HepG2 (cell line): Measurements from ENCODE around the gene GATA1. TPM values are rescaled to one million over a fixed set of nuclear protein-coding genes. Genes with fewer than 3 reads are reported as not detected.

ENCODE experiments used
- ATAC-seq: fragments of 200-7000 bp; cut with Tn5 transposase; 3 replicates; pipeline ENCODE4 v1.9.1; 2020; ENCODE audit warnings: mild to moderate bottlenecking, moderate library complexity
- BruUV-seq: library from RNA; stranded (reverse); fragments of 400-500 nt; replicated peaks from 2 replicates; lab custom pipeline; 2021; lab: Mats Ljungman, UMichigan
- CTCF ChIA-PET: fragments of 300-600 bp; formaldehyde crosslinking; extraction: SDS; loops from one replicate; lab custom pipeline; 2021; ENCODE audit warnings: low total read pairs, inconsistent platforms, low intra/inter-chr PET ratio; lab: Yijun Ruan, JAX
- POLR2A ChIA-PET: fragments of 350-600 bp; sonication (Branson Sonifier 250); formaldehyde crosslinking; loops from one replicate; lab custom pipeline; 2020; ENCODE audit warnings: antibody characterized with exemption, inconsistent platforms; lab: Yijun Ruan, JAX
- DNase-seq: peaks from one replicate; pipeline ENCODE4 v3.0.0-alpha.2; 2015; ENCODE audit warnings: low spot score
- FAIRE-seq: peaks from 3 replicates; lab custom pipeline; 2011; peaks lifted over from hg19 to GRCh38; lab: Jason Lieb, UNC
- H2AFZ ChIP-seq: one replicate; pipeline ENCODE4 v1.6.1; 2011; ENCODE audit warnings: low read length, inconsistent platforms
- H3K27ac ChIP-seq: fragments of 300-600 bp; 3 replicates; pipeline ENCODE4 v1.8.0; 2011; ENCODE audit warnings: mixed run types, mild to moderate bottlenecking, mixed read lengths, low read length, inconsistent platforms; ENCODE audit not compliant: insufficient read depth; ENCODE audit errors: extremely low read length
- H3K27me3 ChIP-seq, 2 experiments: fragments of 200-600 bp in 1 of 2; 2 replicates in 1 of 2; 3 replicates in 1 of 2; pipeline versions ENCODE4 v1.6.0 to v1.8.0; 2011; ENCODE audit warnings: low read length in 2 of 2, mild to moderate bottlenecking in 2 of 2, moderate library complexity in 2 of 2, inconsistent platforms in 1 of 2; ENCODE audit not compliant: insufficient read depth in 2 of 2, control insufficient read depth in 1 of 2
- H3K36me3 ChIP-seq, 2 experiments: fragments of 200-600 bp in 1 of 2; replicated peaks in 1 of 2; 2 replicates in 1 of 2; 3 replicates in 1 of 2; pipeline versions ENCODE4 v1.5.1 to v1.8.0; 2011; ENCODE audit warnings: low read length in 2 of 2, inconsistent platforms in 1 of 2; ENCODE audit not compliant: insufficient read depth in 2 of 2, control insufficient read depth in 1 of 2
- H3K4me1 ChIP-seq: 2 replicates; pipeline ENCODE4 v1.5.1; 2012; ENCODE audit warnings: low read length, inconsistent platforms; ENCODE audit not compliant: insufficient read depth
- H3K4me2 ChIP-seq: 2 replicates; pipeline ENCODE4 v1.6.0; 2011; ENCODE audit warnings: low read depth, low read length, inconsistent platforms
- H3K4me3 ChIP-seq, 3 experiments: fragments of 200-600 bp in 1 of 3; sonication (generic), shearing (Covaris generic) in 1 of 3; replicated peaks in 1 of 3; 2 replicates each; pipeline ENCODE4 v1.5.1; 2011 to 2016; ENCODE audit warnings: low read length in 3 of 3, inconsistent platforms in 2 of 3, low read depth in 2 of 3, mild to moderate bottlenecking in 2 of 3, control low read depth in 1 of 3, mixed read lengths in 1 of 3; ENCODE audit not compliant: insufficient read depth in 1 of 3
- H3K79me2 ChIP-seq: one replicate; pipeline ENCODE4 v1.6.1; 2011; ENCODE audit warnings: low read length, inconsistent platforms; ENCODE audit not compliant: insufficient read depth
- H3K9ac ChIP-seq: 2 replicates; pipeline ENCODE4 v1.6.0; 2011; ENCODE audit warnings: mild to moderate bottlenecking, low read depth, low read length, inconsistent platforms; ENCODE audit not compliant: insufficient read depth
- H3K9me3 ChIP-seq: 2 replicates; pipeline ENCODE4 v1.5.1; 2012; ENCODE audit warnings: mild to moderate bottlenecking, low read length
- H4K20me1 ChIP-seq: 2 replicates; pipeline ENCODE4 v1.6.0; 2011; ENCODE audit warnings: inconsistent platforms, mild to moderate bottlenecking, low read length, moderate library complexity; ENCODE audit not compliant: insufficient read depth
- ATF7 ChIP-seq, 2 experiments: fragments of 450-650 bp in 1 of 2; sonication (generic) in 1 of 2; formaldehyde crosslinking in 1 of 2; IDR thresholded peaks; 2 replicates each; pipeline versions ENCODE4 v1.4.0 to v1.6.1; 2016 to 2020; ENCODE audit warnings: antibody characterized with exemption in 1 of 2, mild to moderate bottlenecking in 1 of 2, missing genetic modification reagents in 1 of 2
- EP300 ChIP-seq, 3 experiments: sonication (generic) in 1 of 3; formaldehyde crosslinking in 1 of 3; IDR thresholded peaks; 2 replicates each; pipeline versions ENCODE4 v1.5.1 to v1.6.1; 2011 to 2020; ENCODE audit warnings: low read depth in 2 of 3, low read length in 2 of 3, borderline replicate concordance in 1 of 3, improper control_type of control experiment in 1 of 3, mild to moderate bottlenecking in 1 of 3, missing genetic modification reagents in 1 of 3, moderate library complexity in 1 of 3
- MIER2 ChIP-seq: IDR thresholded peaks from 2 replicates; pipeline ENCODE4 v1.6.1; 2016; ENCODE audit warnings: missing biosample characterization, missing genetic modification reagents
- NR2F1 ChIP-seq, 2 experiments: fragments of 450-650 bp in 1 of 2; formaldehyde crosslinking in 1 of 2; IDR thresholded peaks; 2 replicates each; pipeline versions ENCODE4 v1.5.0 to v1.6.1; 2016 to 2020; ENCODE audit warnings: mild to moderate bottlenecking in 1 of 2, missing compliant biosample characterization in 1 of 2, missing genetic modification reagents in 1 of 2, moderate library complexity in 1 of 2
- NR2F6 ChIP-seq, 2 experiments: IDR thresholded peaks; 2 replicates each; pipeline ENCODE4 v1.6.1; 2016; ENCODE audit warnings: antibody characterized with exemption in 1 of 2, mild to moderate bottlenecking in 1 of 2
- PAX8 ChIP-seq: sonication (generic); formaldehyde crosslinking; IDR thresholded peaks from 2 replicates; pipeline ENCODE4 v1.8.0; 2022; ENCODE audit warnings: mild to moderate bottlenecking, missing genetic modification reagents, borderline replicate concordance
- RARG ChIP-seq: sonication (generic); formaldehyde crosslinking; IDR thresholded peaks from 2 replicates; pipeline ENCODE4 v1.4.0; 2020; ENCODE audit warnings: low read depth, mild to moderate bottlenecking, missing genetic modification reagents
- RXRB ChIP-seq: IDR thresholded peaks from 2 replicates; pipeline ENCODE4 v1.6.1; 2016; ENCODE audit warnings: borderline replicate concordance, missing genetic modification reagents, missing compliant biosample characterization
- SSRP1 ChIP-seq: IDR thresholded peaks from 2 replicates; pipeline ENCODE4 v1.6.1; 2016; ENCODE audit warnings: control low read depth
- STAG1 ChIP-seq: sonication (generic); formaldehyde crosslinking; IDR thresholded peaks from 2 replicates; pipeline ENCODE4 v1.4.0; 2020; ENCODE audit warnings: missing genetic modification reagents
- TEAD3 ChIP-seq: optimal IDR thresholded peaks from 2 replicates; pipeline ENCODE3; 2016; ENCODE audit warnings: borderline replicate concordance
- ZFP82 ChIP-seq: sonication (generic); formaldehyde crosslinking; IDR thresholded peaks from 2 replicates; pipeline ENCODE4 v1.5.1; 2020; ENCODE audit warnings: mild to moderate bottlenecking, missing genetic modification reagents, borderline replicate concordance
- ZNF225 ChIP-seq: sonication (generic); formaldehyde crosslinking; IDR thresholded peaks from 2 replicates; pipeline ENCODE4 v1.4.0; 2020; ENCODE audit warnings: mild to moderate bottlenecking, missing genetic modification reagents
- ZNF354B ChIP-seq: sonication (generic); formaldehyde crosslinking; IDR thresholded peaks from 2 replicates; pipeline ENCODE4 v1.8.0; 2022; ENCODE audit warnings: mild to moderate bottlenecking, missing genetic modification reagents
- ZNF850 ChIP-seq: sonication (generic); formaldehyde crosslinking; conservative IDR thresholded peaks from 2 replicates; pipeline ENCODE4 v1.9.0; 2021; ENCODE audit warnings: mild to moderate bottlenecking, missing genetic modification reagents
- WGBS: methylation state at CpG from one replicate; pipeline ENCODE4 v1.1.6; 2017; ENCODE audit warnings: low lambda C conversion rate; 5-methylcytosine and 5-hydroxymethylcytosine counted together
- in situ Hi-C: cut with HindIII; loops from 2 replicates; pipeline ENCODE4 v1.10.0; 2017; ENCODE audit warnings: low pct_unique_long_range_greater_than_20kb; ENCODE audit not compliant: extremely low pct_ligation_motif_present
- intact Hi-C: fragments of 100-400 bp; cut with micrococcal nuclease; formaldehyde crosslinking; loops from one replicate; pipeline ENCODE4 v1.10.0; 2022; ENCODE audit not compliant: unreplicated experiment
- polyA plus RNA-seq, 8 experiments: library from polyadenylated mRNA; depleted of rRNA in 3 of 8; stranded (reverse) in 7 of 8; unstranded in 1 of 8; fragments of >200 nt; fragmentation: Illumina TruSeq in 4 of 8; extraction: Trizol in 4 of 8; gene quantifications; 2 replicates each; pipeline versions ENCODE4 v1.2.1 to v1.2.3, GENCODE V29; 2011 to 2016; ENCODE audit warnings: low read depth in 4 of 8, missing spikeins in 1 of 8, mixed read lengths in 1 of 8; ENCODE audit not compliant: insufficient read depth in 1 of 8
- total RNA-seq, 5 experiments: library from RNA; depleted of rRNA; stranded (reverse); fragments of >200 nt; fragmentation: Illumina TruSeq; extraction: Trizol; gene quantifications; 2 replicates each; pipeline ENCODE4 v1.2.3, GENCODE V29; 2016; ENCODE audit warnings: low read depth in 1 of 5
- TF ChIP-seq, protein P1 (sequence below): sonication (generic); formaldehyde crosslinking; conservative IDR thresholded peaks from 2 replicates; pipeline ENCODE4 v1.8.0; 2022; ENCODE audit warnings: missing genetic modification reagents
- TF ChIP-seq, protein P2 (sequence below), 2 experiments: sonication (generic) in 1 of 2; formaldehyde crosslinking in 1 of 2; IDR thresholded peaks; 2 replicates each; pipeline versions ENCODE4 v1.5.1 to v1.6.1; 2011 to 2020; ENCODE audit warnings: borderline replicate concordance in 1 of 2, low read depth in 1 of 2, low read length in 1 of 2, mild to moderate bottlenecking in 1 of 2, missing genetic modification reagents in 1 of 2, moderate library complexity in 1 of 2
- TF ChIP-seq, protein P3 (sequence below): sonication (generic); formaldehyde crosslinking; IDR thresholded peaks from 2 replicates; pipeline ENCODE4 v1.5.0; 2020; ENCODE audit warnings: mild to moderate bottlenecking, missing genetic modification reagents

GATA1 gene
- total and polyA plus RNA-seq, 2 of the 13 experiments (the other 11 are each of a cell fraction or from before 2014, with no cell fraction given) = 0.13 TPM; not detected in 1

DNA sequence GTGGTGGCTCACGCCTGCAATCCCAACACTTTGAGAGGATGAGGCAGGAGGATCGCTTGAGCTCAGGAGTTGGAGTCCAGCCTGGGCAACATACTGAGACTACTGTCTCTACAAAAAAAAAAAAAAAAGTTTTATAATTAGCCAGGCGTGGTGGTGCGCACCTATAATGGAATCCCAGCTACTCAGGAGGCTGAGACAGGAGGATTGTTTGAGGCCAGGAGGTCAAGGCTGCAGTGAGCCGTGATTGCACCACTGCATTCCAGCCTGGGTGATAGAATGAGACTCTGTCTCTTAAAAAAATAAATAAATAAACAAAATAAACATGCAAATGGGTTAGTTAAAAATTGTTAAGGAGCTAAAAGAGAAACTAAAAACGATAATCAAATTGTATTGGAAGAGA, 17.2 kb upstream of the GATA1 start:
- WGBS = 26% methylated on average over 6 of the region's 6 CpGs
- CTCF ChIA-PET = no interaction called here
- FAIRE-seq = peak; percentile 21
- H3K4me2 ChIP-seq = 0 out of 2 replicates have a peak overlapping the region, but pooled peaks have one; percentile 12
- H3K9ac ChIP-seq = no peak overlapping the region
- no peak overlapping the region for H2AFZ ChIP-seq
- no TSS peak for BruUV-seq
- no peak overlapping the region for H3K4me3 ChIP-seq
- POLR2A ChIA-PET = interaction anchor here (1.1 to 2.1 kb wide), 3 partner anchors 32 to 56 kb away, joined by 4 to 6 read pairs (median 5); partner anchors contain the start of gene HDAC6
- no peaks in the 10 kb centered on the region for H4K20me1 ChIP-seq
- no peak for ATAC-seq
- peak; percentile 18 for DNase-seq
- H3K36me3 ChIP-seq = no peaks in the 10 kb centered on the region
- H3K27me3 ChIP-seq = no peaks in the 10 kb centered on the region
- H3K79me2 ChIP-seq = no peaks in the 10 kb centered on the region
- no peaks in the 10 kb centered on the region for H3K9me3 ChIP-seq
- in situ Hi-C loops = no loop called here
- H3K4me1 ChIP-seq = peaks cover 7% of the 10 kb centered on the region; the same call in 1 of the 2 replicates
- intact Hi-C loops = loop anchor here (10.0 kb wide), 1 partner anchor 146 kb away; the partner anchor contains the start of genes PIM2 and SLC35A2
- H3K27ac ChIP-seq = no peak overlapping the region
- TF ChIP-seq RXRB (CRISPR knock-in tag) (no peak), SSRP1 (CRISPR knock-in tag) (no peak), ZNF850 (CRISPR knock-in tag) (no peak), EP300 (IDR thresholded peaks at IDR 0.05; ENCODE audit: low read depth in 2 of 2, low read length in 2 of 2) (no peak), EP300 (CRISPR knock-in tag; IDR thresholded peaks at IDR 0.05; ENCODE audit: borderline replicate concordance) (no peak), MIER2 (CRISPR knock-in tag) (no peak), ATF7 (IDR thresholded peaks at IDR 0.05) (no peak), ATF7 (CRISPR knock-in tag; IDR thresholded peaks at IDR 0.05) (no peak), PAX8 (CRISPR knock-in tag) (no peak), ZFP82 (no peak), NR2F6 (IDR thresholded peaks at IDR 0.05) (peak; percentile 45; the same call in 1 of the 2 replicates), NR2F6 (CRISPR knock-in tag; IDR thresholded peaks at IDR 0.05) (peak; percentile 67; the same call in 1 of the 2 replicates), TEAD3 (peak; percentile 72), ZNF225 (CRISPR knock-in tag) (no peak), RARG (CRISPR knock-in tag) (no peak), STAG1 (no peak), NR2F1 (CRISPR knock-in tag; IDR thresholded peaks at IDR 0.05) (peak in 1 of 2 experiments; percentile 77; a peak in 1 of 4 replicates), ZNF354B (CRISPR knock-in tag) (no peak)
- TF ChIP-seq, protein P1, sequence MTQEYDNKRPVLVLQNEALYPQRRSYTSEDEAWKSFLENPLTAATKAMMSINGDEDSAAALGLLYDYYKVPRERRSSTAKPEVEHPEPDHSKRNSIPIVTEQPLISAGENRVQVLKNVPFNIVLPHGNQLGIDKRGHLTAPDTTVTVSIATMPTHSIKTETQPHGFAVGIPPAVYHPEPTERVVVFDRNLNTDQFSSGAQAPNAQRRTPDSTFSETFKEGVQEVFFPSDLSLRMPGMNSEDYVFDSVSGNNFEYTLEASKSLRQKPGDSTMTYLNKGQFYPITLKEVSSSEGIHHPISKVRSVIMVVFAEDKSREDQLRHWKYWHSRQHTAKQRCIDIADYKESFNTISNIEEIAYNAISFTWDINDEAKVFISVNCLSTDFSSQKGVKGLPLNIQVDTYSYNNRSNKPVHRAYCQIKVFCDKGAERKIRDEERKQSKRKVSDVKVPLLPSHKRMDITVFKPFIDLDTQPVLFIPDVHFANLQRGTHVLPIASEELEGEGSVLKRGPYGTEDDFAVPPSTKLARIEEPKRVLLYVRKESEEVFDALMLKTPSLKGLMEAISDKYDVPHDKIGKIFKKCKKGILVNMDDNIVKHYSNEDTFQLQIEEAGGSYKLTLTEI = no peak
- TF ChIP-seq, protein P2, sequence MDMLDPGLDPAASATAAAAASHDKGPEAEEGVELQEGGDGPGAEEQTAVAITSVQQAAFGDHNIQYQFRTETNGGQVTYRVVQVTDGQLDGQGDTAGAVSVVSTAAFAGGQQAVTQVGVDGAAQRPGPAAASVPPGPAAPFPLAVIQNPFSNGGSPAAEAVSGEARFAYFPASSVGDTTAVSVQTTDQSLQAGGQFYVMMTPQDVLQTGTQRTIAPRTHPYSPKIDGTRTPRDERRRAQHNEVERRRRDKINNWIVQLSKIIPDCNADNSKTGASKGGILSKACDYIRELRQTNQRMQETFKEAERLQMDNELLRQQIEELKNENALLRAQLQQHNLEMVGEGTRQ (IDR thresholded peaks at IDR 0.05; ENCODE audit: low read depth, low read length) = no peak
- TF ChIP-seq, protein P2 (CRISPR knock-in tag; IDR thresholded peaks at IDR 0.05; ENCODE audit: borderline replicate concordance) = no peak
- TF ChIP-seq, protein P3, sequence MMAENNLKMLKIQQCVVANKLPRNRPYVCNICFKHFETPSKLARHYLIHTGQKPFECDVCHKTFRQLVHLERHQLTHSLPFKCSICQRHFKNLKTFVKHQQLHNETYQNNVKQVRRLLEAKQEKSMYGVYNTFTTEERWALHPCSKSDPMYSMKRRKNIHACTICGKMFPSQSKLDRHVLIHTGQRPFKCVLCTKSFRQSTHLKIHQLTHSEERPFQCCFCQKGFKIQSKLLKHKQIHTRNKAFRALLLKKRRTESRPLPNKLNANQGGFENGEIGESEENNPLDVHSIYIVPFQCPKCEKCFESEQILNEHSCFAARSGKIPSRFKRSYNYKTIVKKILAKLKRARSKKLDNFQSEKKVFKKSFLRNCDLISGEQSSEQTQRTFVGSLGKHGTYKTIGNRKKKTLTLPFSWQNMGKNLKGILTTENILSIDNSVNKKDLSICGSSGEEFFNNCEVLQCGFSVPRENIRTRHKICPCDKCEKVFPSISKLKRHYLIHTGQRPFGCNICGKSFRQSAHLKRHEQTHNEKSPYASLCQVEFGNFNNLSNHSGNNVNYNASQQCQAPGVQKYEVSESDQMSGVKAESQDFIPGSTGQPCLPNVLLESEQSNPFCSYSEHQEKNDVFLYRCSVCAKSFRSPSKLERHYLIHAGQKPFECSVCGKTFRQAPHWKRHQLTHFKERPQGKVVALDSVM = peak; percentile 96
